Gastrocnemius medialis (tissue), 4 donors: ENCODE results near the gene CEP83.

Source experiments
- POLR2A ChIP-seq, 2 donors: fragments of 450-650 bp; IDR thresholded peaks; one replicate each; pipeline ENCODE4 v1.6.1; 2017; ENCODE audit warnings: antibody characterized with exemption in 2 of 2, mild to moderate bottlenecking in 2 of 2, moderate library complexity in 2 of 2
- TF ChIP-seq, protein P1 (sequence below), 5 experiments: fragments of 450-650 bp in 3 of 5; fragments of 200-600 bp in 2 of 5; sonication (generic) in 2 of 5; IDR thresholded peaks in 4 of 5; conservative IDR thresholded peaks in 1 of 5; 1 replicate in 4 of 5; 2 replicates in 1 of 5; pipeline ENCODE4 v1.5.1; 2016 to 2019; ENCODE audit warnings: antibody characterized with exemption in 5 of 5, mild to moderate bottlenecking in 3 of 5, moderate library complexity in 3 of 5

DNA sequence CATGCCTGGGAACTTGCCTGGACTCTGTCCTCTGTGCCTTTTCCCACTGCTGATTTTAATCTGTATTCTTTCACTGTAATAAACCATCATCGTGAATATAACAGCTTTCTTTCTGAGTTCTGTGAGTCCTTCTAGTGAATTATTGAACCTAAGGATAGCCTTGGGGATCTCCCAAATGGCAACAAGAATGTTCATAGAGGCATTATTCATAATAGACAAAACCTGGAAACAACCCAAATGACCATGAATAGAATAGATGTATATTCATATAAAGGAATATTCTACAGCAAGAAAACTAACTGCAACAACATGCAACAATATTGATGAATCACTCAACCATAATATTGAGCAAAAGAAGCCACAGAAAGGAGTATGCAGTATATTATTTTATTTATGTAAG is 44.7 kb upstream of the CEP83 start:
- TF ChIP-seq, protein P1, sequence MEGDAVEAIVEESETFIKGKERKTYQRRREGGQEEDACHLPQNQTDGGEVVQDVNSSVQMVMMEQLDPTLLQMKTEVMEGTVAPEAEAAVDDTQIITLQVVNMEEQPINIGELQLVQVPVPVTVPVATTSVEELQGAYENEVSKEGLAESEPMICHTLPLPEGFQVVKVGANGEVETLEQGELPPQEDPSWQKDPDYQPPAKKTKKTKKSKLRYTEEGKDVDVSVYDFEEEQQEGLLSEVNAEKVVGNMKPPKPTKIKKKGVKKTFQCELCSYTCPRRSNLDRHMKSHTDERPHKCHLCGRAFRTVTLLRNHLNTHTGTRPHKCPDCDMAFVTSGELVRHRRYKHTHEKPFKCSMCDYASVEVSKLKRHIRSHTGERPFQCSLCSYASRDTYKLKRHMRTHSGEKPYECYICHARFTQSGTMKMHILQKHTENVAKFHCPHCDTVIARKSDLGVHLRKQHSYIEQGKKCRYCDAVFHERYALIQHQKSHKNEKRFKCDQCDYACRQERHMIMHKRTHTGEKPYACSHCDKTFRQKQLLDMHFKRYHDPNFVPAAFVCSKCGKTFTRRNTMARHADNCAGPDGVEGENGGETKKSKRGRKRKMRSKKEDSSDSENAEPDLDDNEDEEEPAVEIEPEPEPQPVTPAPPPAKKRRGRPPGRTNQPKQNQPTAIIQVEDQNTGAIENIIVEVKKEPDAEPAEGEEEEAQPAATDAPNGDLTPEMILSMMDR (IDR thresholded peaks at IDR 0.05 in 4 of 5, conservative IDR thresholded peaks at IDR 0.05 in 1 of 5): no peak
- no peak for TF ChIP-seq POLR2A (IDR thresholded peaks at IDR 0.05)
